HG03378 (cell line): ENCODE measurements around the gene NF1.
"Not testable (repeated sequence)": the region's sequence is repeated elsewhere in the genome, so short reads cannot be mapped to it uniquely, and the experiment has no call there.

Experiments used
- ATAC-seq: cut with Tn5 transposase; IDR thresholded peaks from one replicate; pipeline ENCODE4 v1.9.1; 2021; ENCODE audit warnings: mild to moderate bottlenecking, moderate library complexity; ENCODE audit not compliant: unreplicated experiment

Gene NF1

GRCh38 chr17:31074772-31075555 lies 19.8 kb upstream of the NF1 start:
- no peak for ATAC-seq

GRCh38 chr17:31078290-31078689 lies 16.5 kb upstream of the NF1 start:
- ATAC-seq: no peak

- ATAC-seq: no peak
Measured at GRCh38 chr17:31079731-31080130, 15.0 kb upstream of the NF1 start.

- no peak for ATAC-seq
Measured at GRCh38 chr17:31085563-31085962, 9.2 kb upstream of the NF1 start.

- no peak for ATAC-seq
Measured at GRCh38 chr17:31089471-31089870, 5.3 kb upstream of the NF1 start.

GRCh38 chr17:31090650-31091049 lies 4.1 kb upstream of the NF1 start:
- ATAC-seq: not testable (repeated sequence)

GRCh38 chr17:31092475-31093064 lies 2.2 kb upstream of the NF1 start:
- no peak for ATAC-seq

- ATAC-seq: peak; percentile 13
Measured at GRCh38 chr17:31093866-31094599, 744 bp upstream of the NF1 start.

GRCh38 chr17:31095236-31096105 lies 694 bp downstream of the NF1 start:
- no peak for ATAC-seq

GRCh38 chr17:31096106-31096436 lies 1.3 kb downstream of the NF1 start:
- no peak for ATAC-seq

GRCh38 chr17:31099016-31099415 lies 4.2 kb downstream of the NF1 start:
- ATAC-seq: no peak

GRCh38 chr17:31100840-31101459 lies 6.2 kb downstream of the NF1 start:
- ATAC-seq: no peak

GRCh38 chr17:31101943-31102342 lies 7.2 kb downstream of the NF1 start:
- ATAC-seq: no peak

- ATAC-seq: no peak
Measured at GRCh38 chr17:31105991-31106390, 11.2 kb downstream of the NF1 start.

- no peak for ATAC-seq
Measured at GRCh38 chr17:31111183-31111582, 16.4 kb downstream of the NF1 start.

GRCh38 chr17:31112001-31112661 lies 17.4 kb downstream of the NF1 start:
- ATAC-seq: no peak

- ATAC-seq: not testable (repeated sequence)
Measured at GRCh38 chr17:31113368-31113767, 18.6 kb downstream of the NF1 start.

GRCh38 chr17:31113939-31114338 lies 19.2 kb downstream of the NF1 start:
- ATAC-seq: no peak

- no peak for ATAC-seq
Measured at GRCh38 chr17:31114956-31115555, 20.3 kb downstream of the NF1 start.

- ATAC-seq: no peak
Measured at GRCh38 chr17:31116167-31116566, 21.4 kb downstream of the NF1 start.
